8988T (cell line): ENCODE results near the gene MMP1.
"Not testable (repeated sequence)": the region's sequence is repeated elsewhere in the genome, so short reads cannot be mapped to it uniquely, and the experiment has no call there.

Experiments
- DNase-seq: peaks from one replicate; pipeline ENCODE4 v3.0.0; 2011

MMP1 gene

DNA sequence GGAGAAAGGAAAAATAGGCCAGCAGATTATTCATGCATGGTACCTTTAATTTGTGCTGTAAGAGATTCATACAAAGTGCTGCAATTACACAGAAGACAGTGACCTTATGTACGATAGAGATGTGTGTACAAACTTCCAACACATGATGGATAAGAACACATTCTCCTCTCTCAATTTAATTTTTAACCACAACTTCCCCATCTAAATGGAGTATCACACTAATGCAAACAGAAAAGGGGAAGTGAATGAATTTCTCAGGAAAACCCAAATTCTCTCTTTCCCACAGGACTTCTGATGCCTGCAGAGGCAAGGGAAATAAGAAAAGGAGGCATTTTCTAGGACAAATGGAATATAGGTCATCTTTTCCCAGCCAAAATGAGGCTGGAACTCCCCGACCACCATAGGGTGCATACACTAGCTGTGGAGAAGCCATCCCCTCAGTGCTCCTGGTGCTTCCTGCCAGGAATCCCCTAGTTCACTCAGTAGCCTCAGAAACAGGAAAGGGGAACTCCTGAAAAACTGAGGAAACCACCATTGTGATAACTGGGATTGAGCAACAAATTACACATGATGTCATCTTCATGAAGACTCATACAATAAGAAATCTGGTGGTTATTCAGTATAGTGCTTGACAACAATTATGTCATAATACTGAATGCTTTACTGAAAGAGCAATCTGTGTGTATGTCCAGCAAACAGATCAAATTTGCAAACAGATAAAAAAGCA is 40.0 kb downstream of the MMP1 start:
- no peak for DNase-seq

DNA sequence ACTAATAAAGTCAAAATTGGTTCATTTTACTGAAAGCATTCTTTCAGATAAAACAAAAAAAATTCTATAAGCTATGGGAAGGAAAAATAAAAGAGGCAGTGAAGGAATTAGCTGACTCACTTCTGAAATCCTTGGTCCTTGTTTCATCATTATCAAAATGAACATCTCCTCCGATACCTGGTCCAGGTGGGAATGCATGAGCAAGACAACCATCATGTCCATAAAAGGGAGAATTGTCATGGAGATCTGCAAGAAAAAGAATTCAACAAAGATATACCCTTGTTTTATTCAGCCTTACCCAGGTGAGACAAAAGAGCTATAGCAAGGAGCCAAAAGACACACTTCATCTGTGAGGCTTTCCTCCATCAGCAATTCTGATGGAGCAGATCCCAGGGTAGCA is 44.7 kb downstream of the MMP1 start:
- no peak for DNase-seq

DNA sequence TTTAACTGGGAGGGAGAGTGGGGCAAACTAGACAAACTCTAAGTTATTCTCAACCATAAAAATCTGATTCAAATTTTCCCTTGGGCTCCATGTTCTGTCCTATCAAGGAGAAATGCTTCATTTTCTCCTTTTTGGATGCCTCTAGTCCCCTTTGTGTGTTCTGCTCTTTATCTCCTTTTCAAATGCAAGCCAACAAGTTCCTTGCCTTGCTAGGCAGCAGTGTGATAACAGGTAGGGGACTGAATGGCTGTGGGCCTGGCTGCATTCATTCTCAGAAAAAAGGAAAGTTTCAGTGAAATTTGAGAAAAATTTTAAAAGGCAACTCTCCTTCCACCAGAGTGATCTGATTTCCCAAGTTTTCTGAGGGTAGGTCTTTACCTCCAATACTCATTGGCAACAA is 46.3 kb downstream of the MMP1 start:
- no peak for DNase-seq

DNA sequence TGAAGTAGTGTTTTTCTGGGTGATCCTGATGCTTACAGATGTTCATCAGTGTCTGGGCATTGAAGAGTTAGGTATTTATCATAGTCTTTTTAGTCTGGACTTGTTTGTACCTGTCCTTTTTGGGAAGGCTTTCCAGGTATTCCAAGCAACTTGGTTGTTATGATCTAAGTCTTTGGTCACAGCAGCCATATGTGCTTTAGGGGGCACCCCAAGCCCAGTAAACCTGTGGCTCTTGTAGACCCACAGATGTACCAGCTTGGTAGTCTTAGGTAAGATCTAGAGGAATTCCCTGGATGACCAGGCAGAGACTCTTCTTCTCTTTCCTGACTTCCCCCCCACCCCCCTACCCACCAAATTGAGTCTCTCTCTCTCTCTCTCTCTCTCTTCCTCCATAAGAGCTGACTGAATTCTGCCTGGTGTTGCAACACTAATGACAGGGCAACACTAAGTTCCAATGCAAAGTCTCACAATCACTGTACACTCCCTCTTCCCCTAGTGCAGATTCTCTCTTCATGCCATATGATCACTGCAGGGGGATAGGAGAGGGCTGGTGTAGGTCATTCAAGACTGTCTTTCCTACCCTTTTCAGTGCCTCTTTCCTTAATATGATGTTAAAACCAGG is 48.7 kb downstream of the MMP1 start:
- no peak for DNase-seq

- DNase-seq: not testable (repeated sequence)
Observed at GRCh38 chr11:102746746-102747578, 51.0 kb downstream of the MMP1 start.
